Lung microvascular endothelial cell (primary cell): ENCODE data around the gene FUT4. TPM values are rescaled to one million over a fixed set of nuclear protein-coding genes. Genes with fewer than 3 reads are reported as not detected.

Experiments used
- total RNA-seq: library from RNA; depleted of rRNA; stranded (reverse); fragments of >200 nt; gene quantifications from 2 replicates; pipeline ENCODE4 v1.2.1, GENCODE V29; 2014

FUT4 gene
- total RNA-seq, 1 donor from 2014 or later = 6.3 TPM

Other genes starting within 250 kb of the FUT4 start
- not detected in 2 replicates for gene IZUMO1R, start 239.3 kb upstream of the FUT4 start, total RNA-seq
- not detected in 2 replicates for gene GPR83, start 142.5 kb upstream of the FUT4 start, total RNA-seq
- gene MRE11, start 50.1 kb upstream of the FUT4 start, total RNA-seq = 10.1 and 10.2 TPM in 2 replicates
- gene ANKRD49, start 49.9 kb upstream of the FUT4 start, total RNA-seq = 6.8 and 10.1 TPM in 2 replicates
- not detected in 2 replicates for gene C11orf97, start 31.5 kb upstream of the FUT4 start, total RNA-seq
- gene PIWIL4, start 23.4 kb downstream of the FUT4 start, total RNA-seq = 0.65 and 0.79 TPM in 2 replicates
- gene AMOTL1, start 224.4 kb downstream of the FUT4 start, total RNA-seq = 29.8 and 31.8 TPM in 2 replicates